ENCODE measurements around the gene CAMSAP2.

Gene CAMSAP2

DNA sequence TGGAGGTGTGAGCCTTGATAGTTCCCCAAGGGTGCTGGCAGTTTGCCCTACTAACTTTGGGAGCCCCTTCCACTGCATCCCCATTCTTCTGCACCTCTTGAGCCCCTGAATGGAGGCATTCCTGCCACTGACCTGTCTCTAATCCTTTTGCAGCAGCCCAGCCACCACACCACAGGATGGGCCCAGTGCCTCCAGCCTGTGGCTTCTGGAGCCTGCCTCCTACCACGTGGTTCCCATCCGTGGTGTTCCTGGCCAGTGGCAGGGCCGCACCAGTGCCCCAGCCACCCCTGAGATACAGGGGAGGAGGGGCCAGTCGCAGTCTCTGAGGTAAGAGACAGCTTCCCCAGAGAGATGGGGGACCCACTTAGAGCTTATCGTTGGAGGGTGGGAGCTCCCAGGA, 170.4 kb downstream of the CAMSAP2 start:
- no peaks in the 10 kb centered on the region for H3K9me3 ChIP-seq (ENCODE audit: control insufficient read depth, insufficient read depth, low read depth, low read length)
- no peak overlapping the region for H3K9ac ChIP-seq (ENCODE audit: low read length)
- H3K4me1 ChIP-seq (ENCODE audit: control insufficient read depth, insufficient read depth, low read length) = no peaks in the 10 kb centered on the region
- no peak overlapping the region for H3K27ac ChIP-seq (ENCODE audit: low read depth, low read length)
- H3K27me3 ChIP-seq (ENCODE audit: control insufficient read depth, insufficient read depth, low read length) = no peaks in the 10 kb centered on the region
- H3K36me3 ChIP-seq (ENCODE audit: control insufficient read depth, insufficient read depth, low read length) = peaks cover 62% of the 10 kb centered on the region
- no peak overlapping the region for H3K4me3 ChIP-seq (ENCODE audit: low read depth, low read length)

- Histone ChIP-seq H3K9ac (ENCODE audit: low read length) (no peak overlapping the region), H3K27ac (ENCODE audit: low read depth, low read length) (no peak overlapping the region), H3K36me3 (ENCODE audit: control insufficient read depth, insufficient read depth, low read length) (peaks cover 59% of the 10 kb centered on the region), H3K27me3 (ENCODE audit: control insufficient read depth, insufficient read depth, low read length) (no peaks in the 10 kb centered on the region), H3K4me3 (ENCODE audit: low read depth, low read length) (no peak overlapping the region), H3K4me1 (ENCODE audit: control insufficient read depth, insufficient read depth, low read length) (no peaks in the 10 kb centered on the region), H3K9me3 (ENCODE audit: control insufficient read depth, insufficient read depth, low read depth, low read length) (no peaks in the 10 kb centered on the region)
Observed at GRCh38 chr1:200909757-200910239, 171.1 kb downstream of the CAMSAP2 start.
